Activated CD8-positive, alpha-beta memory T cell treated with anti-CD3 and anti-CD28 coated beads, Interleukin-2, amount 50 U/mL, for 1 hour (primary cell): ENCODE data around the gene CPNE4.

ENCODE experiments used
- DNase-seq: peaks from one replicate; pipeline ENCODE4 v3.0.0-alpha.2; 2020; ENCODE audit errors: extremely low read depth

The CPNE4 gene

GRCh38 chr3:131881777-131882176 lies 153.0 kb downstream of the CPNE4 start:
- DNase-seq = no peak

- no peak for DNase-seq
Measured at GRCh38 chr3:131880948-131881347, 153.9 kb downstream of the CPNE4 start.

GRCh38 chr3:131868203-131868602 lies 166.6 kb downstream of the CPNE4 start:
- no peak for DNase-seq

- DNase-seq = no peak
Measured at GRCh38 chr3:131856171-131856570, 178.6 kb downstream of the CPNE4 start.

- DNase-seq = no peak
Measured at GRCh38 chr3:131850223-131850622, 184.6 kb downstream of the CPNE4 start.

- DNase-seq = no peak
Measured at GRCh38 chr3:131849616-131850015, 185.2 kb downstream of the CPNE4 start.

GRCh38 chr3:131847966-131848510 lies 186.8 kb downstream of the CPNE4 start:
- DNase-seq = no peak

- DNase-seq = no peak
Measured at GRCh38 chr3:131846296-131846924, 188.4 kb downstream of the CPNE4 start.

- DNase-seq = no peak
Measured at GRCh38 chr3:131843174-131843573, 191.6 kb downstream of the CPNE4 start.

- DNase-seq = no peak
Measured at GRCh38 chr3:131840156-131840797, 194.5 kb downstream of the CPNE4 start.

GRCh38 chr3:131835906-131836305 lies 198.9 kb downstream of the CPNE4 start:
- no peak for DNase-seq

GRCh38 chr3:131831608-131832007 lies 203.2 kb downstream of the CPNE4 start:
- DNase-seq = no peak

GRCh38 chr3:131821191-131821762 lies 213.5 kb downstream of the CPNE4 start:
- DNase-seq = no peak

GRCh38 chr3:131819381-131820055 lies 215.3 kb downstream of the CPNE4 start:
- no peak for DNase-seq

GRCh38 chr3:131812433-131812832 lies 222.4 kb downstream of the CPNE4 start:
- DNase-seq = no peak

GRCh38 chr3:131811481-131811880 lies 223.3 kb downstream of the CPNE4 start:
- DNase-seq = no peak

GRCh38 chr3:131807822-131808221 lies 227.0 kb downstream of the CPNE4 start:
- DNase-seq = no peak

- DNase-seq = no peak
Measured at GRCh38 chr3:131806736-131807135, 228.1 kb downstream of the CPNE4 start.

GRCh38 chr3:131804565-131805133 lies 230.2 kb downstream of the CPNE4 start:
- no peak for DNase-seq

GRCh38 chr3:131803113-131803512 lies 231.7 kb downstream of the CPNE4 start:
- no peak for DNase-seq

- no peak for DNase-seq
Measured at GRCh38 chr3:131802029-131802428, 232.8 kb downstream of the CPNE4 start.

- no peak for DNase-seq
Measured at GRCh38 chr3:131801566-131801965, 233.2 kb downstream of the CPNE4 start.
